Purkinje cell (primary cell): ENCODE results near the gene TRAF3. TPM values are rescaled to one million over a fixed set of nuclear protein-coding genes. Genes with fewer than 3 reads are reported as not detected.

ENCODE experiments used
- polyA plus RNA-seq: library from polyadenylated mRNA; unstranded; fragments of >200 nt; fragmentation: Nextera tagmentation; gene quantifications from 2 replicates; pipeline ENCODE4 v1.2.1, GENCODE V29; 2014

Gene TRAF3, protein sequence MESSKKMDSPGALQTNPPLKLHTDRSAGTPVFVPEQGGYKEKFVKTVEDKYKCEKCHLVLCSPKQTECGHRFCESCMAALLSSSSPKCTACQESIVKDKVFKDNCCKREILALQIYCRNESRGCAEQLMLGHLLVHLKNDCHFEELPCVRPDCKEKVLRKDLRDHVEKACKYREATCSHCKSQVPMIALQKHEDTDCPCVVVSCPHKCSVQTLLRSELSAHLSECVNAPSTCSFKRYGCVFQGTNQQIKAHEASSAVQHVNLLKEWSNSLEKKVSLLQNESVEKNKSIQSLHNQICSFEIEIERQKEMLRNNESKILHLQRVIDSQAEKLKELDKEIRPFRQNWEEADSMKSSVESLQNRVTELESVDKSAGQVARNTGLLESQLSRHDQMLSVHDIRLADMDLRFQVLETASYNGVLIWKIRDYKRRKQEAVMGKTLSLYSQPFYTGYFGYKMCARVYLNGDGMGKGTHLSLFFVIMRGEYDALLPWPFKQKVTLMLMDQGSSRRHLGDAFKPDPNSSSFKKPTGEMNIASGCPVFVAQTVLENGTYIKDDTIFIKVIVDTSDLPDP
- 1.1 and 3.3 TPM in 2 replicates for polyA plus RNA-seq

DNA sequence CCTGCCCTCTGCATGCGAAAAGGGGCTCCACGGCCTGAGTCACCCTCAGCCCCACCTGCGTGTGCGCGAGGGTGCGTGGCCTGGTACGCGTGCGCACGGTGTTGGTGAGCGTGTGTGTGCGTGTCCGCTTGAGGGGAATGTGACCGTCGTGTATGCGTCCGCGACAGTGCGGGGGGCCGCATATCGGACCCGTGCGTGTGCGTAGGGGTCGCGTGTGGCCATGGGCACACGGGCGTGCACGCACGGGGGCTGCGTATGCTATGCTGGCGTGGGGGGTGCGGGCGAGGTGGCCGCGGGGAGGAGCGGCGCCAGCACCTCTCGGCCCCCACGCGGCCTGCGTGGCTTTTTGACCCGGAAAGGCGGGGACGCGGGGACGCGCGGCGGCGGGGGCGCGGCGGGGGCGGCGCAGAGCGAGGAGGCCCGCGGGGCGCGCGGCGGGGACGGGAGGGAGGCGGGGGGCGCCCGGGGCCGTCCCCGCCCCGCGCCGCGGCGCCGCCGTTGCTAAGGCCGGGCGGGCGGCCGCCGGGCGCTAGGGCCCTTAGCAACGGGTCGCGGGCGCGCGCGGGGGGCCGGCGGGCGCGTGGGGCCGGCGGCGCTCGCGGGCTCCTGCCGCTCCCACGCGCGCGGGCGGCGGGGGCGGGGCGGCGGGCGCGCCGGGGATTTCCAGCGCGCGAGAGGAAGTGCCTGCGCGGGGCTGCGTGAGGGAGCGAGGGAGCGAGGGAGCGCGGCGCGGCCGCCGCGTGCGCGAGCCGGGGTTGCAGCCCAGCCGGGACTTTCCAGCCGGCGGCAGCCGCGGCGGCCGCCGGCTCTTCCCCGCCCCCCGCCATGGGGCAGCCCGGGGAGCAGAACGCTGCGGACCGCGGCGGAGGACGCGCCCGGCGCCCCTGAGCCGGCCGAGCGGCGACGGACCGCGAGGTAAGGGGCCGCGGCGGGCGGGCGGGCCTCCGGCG is at the start of gene TRAF3:
TRAF3 (plus strand) TSS at position 689 of the 950 bp plus-strand sequence. CDS start 92,753 bp downstream, outside the sequence.

DNA sequence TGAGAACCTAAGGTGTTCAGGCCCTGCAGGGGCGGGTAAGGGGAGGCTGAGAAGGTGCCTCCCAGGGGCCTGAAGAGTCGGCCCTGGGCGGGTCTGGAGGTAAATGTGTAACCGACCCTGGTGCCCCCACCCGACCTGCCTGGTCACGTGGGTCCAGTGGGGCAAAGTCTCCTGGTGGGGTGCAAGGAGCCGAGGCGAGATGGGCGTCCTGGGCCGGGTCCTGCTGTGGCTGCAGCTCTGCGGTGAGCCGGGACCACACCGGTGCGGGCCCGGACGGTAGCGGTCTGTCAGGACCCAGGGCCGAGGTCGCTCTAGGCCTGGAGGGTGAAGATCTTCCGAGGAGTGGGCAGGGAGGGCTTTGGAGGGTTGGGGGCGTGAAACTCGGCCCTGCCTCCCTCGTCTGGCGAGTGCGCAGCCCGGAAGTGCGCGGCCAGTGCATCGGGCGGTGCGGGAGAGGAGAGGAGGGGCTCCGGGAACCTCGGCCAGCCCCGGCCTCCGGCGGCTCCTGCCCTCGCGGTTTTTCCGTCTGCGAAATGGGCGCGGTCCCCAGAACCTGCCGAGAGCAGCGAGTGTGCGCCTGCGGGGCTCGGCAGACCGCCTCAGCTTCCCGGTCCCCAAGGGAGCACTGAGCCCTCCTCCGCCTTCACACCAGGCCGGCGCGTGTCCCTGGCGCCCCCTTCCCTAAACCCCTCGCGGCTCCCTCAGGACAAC is 145.4 kb downstream of the TRAF3 start, which contains the start of gene AMN:
AMN (plus strand) TSS at position 174 of the 711 bp plus-strand sequence; CDS start at position 200, 26 bp downstream.

Other genes starting within 250 kb of the TRAF3 start
- gene RCOR1, start 184.8 kb upstream of the TRAF3 start, polyA plus RNA-seq, result 1.1 and 2.1 TPM in 2 replicates
- not detected in 2 replicates for gene AMN, start 145.2 kb downstream of the TRAF3 start, polyA plus RNA-seq